Kidney tubule cell (primary cell): ENCODE results near the gene SLC22A7.

Source experiments
- DNase-seq: peaks from one replicate; pipeline ENCODE4 v3.0.0-alpha.2; 2018; ENCODE audit warnings: low spot score

SLC22A7 gene

DNA sequence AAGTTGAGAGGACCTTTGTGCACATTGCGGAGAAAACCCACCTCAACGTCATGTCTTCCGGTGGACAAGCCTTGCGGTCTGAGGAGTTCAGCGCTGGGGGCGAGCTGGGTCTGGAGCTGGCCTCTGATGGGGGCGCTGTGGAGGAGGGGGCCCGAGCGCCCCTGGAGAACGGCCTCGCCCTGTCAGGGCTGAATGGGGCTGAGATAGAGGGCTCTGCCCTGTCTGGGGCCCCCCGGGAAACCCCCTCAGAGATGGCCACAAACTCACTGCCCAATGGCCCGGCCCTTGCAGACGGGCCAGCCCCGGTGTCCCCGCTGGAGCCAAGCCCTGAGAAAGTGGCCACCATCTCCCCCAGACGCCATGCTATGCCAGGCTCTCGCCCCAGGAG lies 14.6 kb upstream of the SLC22A7 start:
- DNase-seq, result no peak

DNA sequence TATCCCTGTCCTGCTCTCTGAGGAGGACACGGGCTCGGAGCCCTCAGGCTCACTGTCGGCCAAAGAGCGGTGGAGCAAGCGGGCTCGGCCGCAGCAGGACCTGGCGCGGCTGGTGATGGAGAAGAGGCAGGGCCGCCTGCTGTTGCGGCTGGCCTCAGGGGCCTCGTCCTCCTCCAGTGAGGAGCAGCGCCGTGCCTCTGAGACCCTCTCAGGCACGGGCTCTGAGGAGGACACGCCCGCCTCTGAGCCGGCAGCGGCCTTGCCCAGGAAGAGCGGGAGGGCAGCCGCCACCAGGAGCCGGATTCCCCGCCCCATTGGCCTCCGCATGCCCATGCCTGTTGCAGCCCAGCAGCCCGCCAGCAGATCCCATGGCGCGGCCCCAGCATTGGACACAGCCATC lies 14.2 kb upstream of the SLC22A7 start:
- no peak for DNase-seq

DNA sequence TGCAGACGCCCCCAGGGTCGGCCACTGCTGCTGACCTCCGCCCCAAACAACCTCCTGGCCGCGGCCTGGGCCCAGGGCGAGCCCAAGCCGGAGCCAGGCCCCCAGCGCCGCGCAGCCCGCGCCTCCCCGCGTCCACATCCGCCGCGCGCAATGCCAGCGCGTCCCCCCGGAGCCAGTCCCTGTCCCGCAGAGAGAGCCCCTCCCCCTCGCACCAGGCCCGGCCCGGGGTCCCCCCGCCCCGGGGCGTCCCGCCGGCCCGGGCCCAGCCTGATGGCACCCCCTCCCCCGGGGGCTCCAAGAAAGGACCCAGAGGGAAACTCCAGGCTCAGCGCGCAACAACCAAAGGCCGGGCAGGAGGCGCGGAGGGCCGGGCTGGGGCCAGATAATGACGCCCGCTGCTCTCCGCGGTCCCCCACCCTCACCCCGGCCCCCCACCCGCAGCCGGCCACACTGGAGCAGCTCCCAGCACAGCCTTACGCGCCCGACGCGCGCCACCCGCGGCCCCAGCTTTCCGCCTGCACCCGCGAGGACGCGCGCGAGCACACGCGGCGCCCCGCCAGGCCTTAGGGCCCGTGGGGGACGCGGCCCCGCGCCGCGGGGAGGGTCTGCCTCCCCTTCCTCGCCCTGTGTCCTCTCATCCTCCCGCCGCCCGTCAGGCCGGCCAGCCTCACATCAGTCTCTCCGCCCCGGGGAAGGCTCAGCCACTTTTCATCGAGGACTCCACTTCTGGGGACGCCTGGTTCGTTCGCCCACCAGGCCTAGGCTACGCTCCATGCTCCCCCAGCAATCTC lies 12.9 kb upstream of the SLC22A7 start:
- no peak for DNase-seq

DNA sequence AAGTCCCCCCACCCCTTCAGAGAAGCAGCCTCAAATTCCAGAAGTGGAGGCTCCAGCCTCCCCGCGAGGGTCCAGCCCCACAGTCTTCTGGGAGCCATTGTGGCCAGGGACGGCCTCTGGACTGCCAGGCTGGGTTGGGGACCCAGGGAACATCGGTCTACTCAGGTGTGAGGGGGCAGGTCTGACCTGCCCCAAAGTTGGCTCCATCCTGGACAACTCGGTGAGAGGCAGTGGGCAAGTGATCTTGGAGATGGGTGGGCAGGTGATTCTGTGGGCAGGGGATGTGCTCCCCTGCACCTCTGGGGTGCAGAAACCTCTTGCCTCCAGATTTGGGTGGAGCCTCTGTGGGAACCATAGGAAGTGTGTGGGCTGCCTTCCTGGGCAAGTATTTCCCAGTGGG lies 12.2 kb upstream of the SLC22A7 start:
- no peak for DNase-seq

DNA sequence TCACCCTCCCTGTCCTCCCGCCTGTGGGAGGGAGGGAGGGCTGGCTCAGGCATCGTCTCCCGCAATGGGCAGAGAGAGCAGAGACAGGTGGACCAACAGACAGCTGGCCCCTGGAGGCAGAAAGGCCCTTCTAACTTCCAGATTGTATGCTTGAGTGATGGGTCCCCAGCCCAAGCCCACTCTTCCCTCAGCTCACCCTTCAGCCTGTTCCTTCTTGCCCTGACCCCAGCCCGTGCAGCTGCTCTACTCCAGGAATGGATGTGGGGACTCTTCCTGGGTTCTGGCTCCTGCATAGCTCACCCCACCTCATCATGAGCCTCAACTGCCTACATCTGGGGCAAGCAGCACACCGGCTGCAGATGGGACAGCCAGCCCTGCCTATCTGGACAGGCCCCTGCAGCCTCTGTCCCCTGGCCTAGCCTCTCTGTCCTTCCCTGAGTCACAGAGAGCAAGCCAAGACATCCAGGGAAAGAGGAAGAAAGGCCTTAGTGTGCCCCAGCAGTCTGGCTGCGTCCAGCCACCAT lies 11.5 kb upstream of the SLC22A7 start:
- no peak for DNase-seq

DNA sequence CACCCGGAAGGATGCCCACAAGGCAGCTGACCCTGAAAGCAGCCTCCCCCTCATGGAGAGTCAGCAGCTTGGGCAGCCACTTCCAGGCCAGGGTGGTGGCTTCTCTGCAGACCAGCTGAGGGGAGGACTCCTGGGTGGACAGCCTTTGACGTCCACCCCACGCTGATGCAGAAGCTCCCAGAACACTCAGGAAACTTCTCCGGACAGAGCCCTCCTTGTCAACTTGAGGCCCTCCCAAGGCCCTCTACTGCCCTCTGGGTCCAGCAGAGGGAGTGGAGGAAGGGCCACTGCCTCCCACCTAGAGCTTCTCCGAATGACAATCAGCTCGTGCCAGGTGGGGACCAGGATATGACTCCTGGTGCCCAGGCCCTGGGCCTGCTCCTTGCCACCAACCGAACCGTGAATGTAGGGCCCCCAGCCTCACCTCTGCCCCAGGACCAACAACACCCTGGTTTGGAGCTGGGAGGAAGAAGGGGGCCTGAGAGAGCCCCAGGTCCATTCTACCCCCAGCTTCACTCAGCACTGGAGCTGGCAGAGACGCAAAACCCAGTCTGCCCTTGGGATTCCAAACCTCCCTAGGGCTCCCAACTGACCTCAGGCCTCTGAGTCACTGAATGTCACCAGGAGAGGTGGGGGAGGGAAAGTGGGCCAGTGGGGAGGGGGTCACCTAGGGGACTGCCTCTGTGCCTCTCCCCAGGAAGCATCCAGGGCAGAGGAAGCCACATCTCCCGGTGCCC lies 10.9 kb upstream of the SLC22A7 start:
- no peak for DNase-seq

DNA sequence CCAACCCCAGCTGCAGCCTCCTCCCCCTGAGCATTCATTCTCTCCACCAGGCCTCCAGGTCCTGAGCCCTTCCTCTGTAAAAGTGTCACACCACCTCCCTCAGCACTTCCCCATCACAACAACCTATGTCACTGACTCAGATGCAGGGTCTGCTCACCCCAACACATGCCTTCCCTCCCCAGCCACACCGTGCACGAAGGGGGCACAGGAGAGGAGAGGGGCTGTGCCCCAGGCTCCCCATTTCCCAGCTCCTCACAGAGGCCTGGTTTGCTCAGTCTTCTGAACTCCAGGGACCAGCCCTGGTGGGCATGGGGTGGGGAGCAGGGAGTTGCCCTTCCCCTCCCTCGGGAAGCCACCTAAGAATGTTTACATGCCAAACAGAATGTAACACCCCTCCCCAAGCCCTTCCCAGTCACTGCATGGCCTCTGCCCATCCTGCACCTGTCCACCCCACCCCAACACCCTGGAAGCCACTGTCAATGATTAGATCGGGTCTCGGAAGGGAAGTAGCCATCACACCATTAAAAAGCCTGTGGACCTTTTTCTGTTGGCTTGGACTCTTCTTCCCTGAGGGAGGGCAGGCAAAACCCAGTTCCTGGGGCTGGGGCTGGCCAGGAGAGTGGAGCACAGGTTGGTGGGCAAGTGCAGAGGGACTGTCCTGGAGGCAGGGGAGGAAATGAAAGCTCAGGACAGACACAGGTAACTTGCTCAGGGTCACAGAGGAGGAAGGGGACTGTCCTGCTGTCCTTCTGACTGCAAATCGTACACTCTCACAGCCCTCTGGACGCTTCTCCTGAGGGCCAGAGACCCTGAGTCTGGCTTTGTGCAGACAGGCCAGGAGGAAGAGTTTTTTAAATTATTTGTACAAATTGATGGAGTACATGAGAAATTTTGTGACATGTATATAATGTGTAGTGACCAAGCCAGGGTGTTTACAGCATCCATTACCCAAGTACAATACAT lies 10.1 kb upstream of the SLC22A7 start:
- DNase-seq, result no peak

DNA sequence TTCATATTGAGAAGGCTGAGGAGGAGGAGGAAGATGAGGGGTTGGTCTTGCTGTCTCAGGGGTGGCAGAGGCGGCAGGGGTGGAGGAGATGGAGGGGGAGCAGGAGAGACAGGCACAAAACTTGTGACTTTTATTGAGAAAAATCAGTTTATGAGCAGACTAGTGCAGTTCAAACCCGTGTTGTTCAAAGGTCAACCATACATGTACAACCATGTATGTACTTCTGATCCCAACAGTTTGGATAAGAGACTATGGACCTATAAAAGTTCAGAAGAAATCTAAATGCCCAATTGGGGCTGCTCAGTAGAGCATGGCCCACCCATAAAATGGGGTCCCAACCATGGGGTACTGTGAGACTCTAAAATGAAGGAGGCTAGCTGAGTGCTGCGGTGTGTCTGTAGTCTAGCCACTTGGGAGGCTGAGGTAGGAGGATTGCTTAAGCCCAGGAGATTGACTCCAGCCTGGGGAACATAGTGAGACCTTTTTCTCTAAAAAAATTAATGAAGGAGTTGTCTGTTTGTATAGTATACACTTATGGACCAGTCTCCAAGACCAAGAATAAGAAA lies 7.6 kb upstream of the SLC22A7 start:
- DNase-seq, result no peak

DNA sequence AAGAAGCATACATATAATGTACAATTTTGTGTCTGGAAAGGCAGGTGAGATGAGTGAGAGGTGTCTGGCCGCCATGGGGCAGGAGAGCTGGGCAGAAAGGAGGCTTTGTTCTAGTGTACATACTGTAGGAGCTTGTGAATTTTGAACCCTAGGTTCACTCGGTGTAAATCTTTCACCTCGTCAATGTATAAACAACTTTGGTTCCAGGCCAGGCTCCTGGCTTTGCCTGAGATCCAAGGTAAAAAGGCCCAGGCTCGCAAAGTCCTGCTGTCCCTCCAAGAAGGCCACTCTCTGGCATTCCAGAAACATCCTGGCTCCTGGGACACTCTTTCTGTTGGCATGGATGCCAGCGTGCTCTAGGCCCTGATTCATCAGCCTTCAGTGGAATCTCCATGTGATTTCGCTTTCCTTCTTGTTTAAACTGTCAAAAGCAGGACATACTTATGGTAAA lies 7.1 kb upstream of the SLC22A7 start:
- DNase-seq, result peak; percentile 31

DNA sequence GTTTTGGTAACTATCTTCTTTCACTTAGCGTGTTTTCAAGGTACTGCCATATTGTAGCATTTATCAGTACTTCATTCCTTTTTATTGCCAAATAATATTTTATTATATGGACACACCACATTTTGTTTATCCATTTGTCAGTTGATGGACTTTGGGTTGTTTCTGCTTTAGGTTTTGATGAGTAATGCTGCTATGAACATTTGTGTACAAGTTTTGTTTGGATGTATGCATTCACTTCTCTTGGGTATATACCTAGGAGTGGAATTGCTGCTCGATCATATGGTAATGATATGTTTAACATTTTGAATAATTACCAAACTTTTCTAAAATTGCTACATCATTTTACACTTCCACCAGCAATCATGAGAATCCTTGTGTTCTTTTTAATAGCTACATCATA lies 6.4 kb upstream of the SLC22A7 start:
- DNase-seq, result no peak

DNA sequence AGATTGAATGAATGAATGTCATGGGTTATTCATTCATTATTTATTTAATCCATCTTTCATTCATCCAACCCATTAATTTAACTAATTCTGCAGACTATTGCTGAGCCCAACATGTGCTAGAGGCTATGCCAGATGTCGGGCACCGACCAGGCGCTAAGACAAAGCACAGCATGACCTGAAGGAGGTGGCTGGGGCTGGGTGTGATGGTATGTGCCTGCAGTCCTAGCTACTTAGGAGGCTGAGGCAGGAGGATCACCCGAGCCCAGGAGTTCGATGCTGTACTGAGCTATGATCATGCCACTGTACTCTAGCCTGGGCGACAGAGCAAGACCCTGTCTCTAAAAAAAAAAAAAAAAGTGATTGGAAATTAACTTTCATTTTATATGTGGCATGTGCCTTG lies 5.7 kb upstream of the SLC22A7 start:
- DNase-seq, result no peak

DNA sequence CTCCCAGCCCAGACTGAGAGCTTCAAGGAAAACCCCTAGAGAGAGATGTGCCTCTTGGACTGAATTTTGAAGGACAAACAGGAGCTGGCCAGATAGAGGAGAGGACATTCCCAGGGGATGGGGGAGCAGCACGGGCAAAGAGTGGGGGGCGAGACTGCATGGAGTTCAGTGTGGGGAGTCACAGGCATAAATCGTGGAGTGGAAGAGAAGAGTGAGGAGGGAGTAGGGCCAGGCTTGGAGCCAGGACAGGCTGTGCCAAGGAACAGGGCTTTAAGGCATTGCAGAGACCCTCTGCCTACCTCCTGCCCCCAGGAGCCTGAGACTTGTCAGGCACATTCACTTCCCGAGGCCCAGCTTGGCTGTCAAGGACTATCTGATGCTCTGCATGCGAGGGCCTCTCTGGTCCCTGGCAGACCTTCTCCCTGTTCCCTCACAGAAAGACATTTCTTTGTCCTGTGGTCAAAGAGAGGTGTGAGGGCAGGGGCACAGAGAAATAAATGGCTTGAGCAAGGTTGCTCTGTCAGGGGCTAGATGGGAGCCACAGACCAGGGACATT lies 5.2 kb upstream of the SLC22A7 start:
- no peak for DNase-seq

DNA sequence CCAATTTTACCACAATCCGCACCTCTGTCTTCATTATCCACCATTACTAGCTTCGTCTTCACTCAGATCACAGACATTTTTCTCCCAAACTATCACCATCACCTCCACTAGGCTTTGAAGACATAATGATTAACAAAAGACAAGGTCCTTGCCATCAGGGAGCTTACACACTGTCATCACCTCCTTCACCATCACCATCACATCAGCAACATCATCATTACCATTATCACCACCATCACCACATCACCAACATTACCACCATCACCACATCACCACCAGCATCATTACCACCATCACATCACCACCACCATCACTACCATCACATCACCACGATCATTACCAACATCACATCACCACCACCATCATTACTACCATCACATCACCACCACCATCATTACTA lies 4.4 kb upstream of the SLC22A7 start:
- no peak for DNase-seq

DNA sequence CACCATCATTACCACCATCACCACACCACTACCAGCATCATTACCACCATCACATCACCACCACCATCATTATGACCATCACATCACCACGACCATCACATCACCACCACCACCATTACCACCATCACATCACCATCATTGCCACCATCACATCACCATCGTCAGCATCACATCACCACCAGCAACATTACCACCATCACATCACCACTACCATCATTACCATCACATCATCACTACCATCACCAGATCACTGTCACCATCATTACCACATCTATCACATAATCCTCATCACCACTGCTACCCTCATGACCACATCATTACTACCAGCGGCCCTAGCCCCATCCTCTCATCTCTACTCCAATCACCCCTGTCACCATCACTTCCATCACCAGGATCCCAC lies 3.5 kb upstream of the SLC22A7 start:
- no peak for DNase-seq

DNA sequence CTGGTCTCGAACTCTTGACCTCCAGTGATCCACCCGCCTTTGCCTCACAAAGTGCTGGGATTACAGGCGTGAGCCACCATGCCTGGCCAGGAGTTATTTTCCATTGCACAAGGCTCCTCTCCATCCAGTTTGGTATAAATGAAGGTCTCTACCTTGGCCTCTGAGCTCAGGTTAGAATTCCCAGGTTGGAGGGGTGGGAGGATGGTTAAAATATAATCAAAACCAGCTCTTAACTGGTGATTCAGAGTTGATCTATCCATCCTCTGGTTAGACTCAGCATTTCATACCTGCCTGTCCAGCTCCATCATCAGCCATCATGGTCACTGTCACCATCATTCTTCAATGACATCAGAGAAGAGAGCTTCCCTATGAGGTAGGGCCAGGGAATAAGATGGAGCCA lies 2.6 kb upstream of the SLC22A7 start:
- peak; percentile 70 for DNase-seq

DNA sequence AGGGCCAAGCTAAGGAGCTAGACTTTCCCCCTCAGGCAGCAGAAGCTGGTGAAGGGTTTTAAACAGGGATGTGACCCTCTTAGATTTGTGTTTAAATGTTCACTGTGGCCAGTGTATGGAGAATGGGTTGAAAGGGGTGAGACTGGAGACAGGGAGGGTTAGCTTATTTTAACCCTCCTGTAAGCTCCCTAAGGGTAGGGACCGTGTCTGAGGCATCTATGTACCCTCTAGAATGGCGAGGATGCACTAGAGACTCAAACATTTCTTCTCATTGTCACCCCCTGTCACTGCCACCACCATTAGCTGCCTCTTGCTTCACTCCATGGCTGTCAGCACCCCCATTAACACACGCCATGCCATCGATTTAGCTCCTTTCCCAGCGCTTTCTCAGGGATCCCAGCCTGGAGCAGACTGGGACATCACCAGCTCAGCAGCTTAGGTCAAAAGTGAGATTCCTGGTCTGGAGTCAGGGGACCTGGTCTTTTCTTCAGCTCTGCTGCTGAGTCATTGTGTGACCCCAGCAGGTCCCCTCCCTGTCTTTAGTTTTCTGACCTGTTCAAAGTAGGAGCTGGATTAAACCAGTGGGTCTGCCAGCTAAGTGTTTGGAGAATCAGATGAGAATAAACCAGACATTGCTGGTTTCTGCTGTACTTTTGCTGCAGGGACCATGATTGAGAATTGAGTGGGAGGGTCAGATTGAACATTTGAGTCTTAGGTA lies 1.1 kb upstream of the SLC22A7 start:
- no peak for DNase-seq

DNA sequence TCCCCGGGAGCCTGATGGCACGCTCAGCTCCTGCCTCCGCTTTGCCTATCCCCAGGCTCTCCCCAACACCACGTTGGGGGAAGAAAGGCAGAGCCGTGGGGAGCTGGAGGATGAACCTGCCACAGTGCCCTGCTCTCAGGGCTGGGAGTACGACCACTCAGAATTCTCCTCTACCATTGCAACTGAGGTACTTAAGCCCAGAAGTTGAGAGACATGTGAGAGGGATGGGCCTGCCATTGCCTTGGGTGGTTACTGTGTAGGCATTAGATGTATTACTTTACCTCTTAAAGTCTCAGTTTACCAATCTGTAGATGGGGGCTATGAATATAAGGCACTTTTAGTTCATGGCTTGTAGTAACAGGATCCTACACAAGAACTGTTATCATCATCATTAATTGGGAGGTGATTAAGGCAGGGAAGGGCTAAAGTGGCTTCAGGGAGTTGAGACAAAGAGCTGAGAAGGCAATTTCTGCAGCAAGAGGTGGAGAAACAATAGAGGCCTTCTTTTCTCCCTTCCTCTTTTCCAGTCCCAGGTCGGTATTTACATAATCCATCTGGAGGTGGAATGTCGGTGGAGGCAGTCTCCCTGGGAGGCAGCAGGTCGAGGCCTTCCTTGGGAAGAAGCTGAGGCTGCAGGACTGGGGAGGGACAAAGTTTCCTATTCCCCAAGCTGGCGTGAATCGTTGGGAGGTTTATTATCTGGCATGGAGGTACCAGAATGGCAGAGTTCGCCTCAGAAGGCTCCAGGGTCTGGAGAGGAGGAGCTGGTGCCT lies 691 bp downstream of the SLC22A7 start:
- DNase-seq, result no peak

DNA sequence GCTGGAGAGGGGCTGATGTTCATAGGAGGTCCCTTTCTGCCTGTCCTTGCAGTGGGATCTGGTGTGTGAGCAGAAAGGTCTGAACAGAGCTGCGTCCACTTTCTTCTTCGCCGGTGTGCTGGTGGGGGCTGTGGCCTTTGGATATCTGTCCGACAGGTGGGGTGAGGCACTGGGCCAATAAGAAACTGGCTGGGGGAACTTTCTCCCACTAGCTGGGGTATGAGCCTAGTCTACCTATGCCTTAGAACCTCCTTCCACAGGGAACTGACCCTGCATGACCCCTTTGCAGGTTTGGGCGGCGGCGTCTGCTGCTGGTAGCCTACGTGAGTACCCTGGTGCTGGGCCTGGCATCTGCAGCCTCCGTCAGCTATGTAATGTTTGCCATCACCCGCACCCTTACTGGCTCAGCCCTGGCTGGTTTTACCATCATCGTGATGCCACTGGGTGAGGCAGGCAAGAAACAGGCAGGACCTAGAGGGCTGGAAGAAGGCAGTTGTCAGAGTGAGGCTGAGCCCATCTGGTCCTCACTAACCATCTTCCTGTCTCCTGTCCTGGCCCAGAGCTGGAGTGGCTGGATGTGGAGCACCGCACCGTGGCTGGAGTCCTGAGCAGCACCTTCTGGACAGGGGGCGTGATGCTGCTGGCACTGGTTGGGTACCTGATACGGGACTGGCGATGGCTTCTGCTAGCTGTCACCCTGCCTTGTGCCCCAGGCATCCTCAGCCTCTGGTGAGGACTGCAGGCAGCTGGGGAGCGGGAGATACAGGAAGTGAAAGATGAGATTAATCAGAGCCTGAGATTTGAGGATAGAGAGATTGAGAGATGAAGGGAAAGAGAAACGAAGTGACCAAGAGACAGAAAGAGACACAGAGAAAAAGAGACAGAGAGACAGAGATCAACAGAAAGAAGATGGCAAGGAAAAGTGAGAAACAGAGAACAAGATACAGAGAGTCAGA lies 1.6 kb downstream of the SLC22A7 start:
- DNase-seq, result no peak
